Measurements from ENCODE around the gene GYS2.

DNA sequence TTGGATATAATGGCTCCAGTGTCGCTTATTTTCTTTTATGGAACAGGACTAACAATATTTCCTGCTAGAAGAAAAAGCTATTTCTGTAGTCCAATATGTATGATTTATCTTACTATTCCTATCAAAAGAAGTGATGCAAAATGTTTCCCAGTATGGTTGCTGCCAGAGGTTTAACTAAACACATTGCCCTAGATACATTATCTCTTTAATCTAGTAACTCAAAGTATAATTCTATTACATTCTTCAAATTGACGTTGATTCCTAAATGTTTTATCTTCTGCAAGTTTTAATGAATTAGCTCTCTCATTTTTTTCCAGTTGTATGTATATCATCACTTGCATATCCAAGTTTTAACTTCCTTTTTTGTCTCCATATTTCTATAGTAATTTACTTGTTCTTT lies 28.2 kb downstream of the GYS2 start:
- TF ChIP-seq, protein P1, sequence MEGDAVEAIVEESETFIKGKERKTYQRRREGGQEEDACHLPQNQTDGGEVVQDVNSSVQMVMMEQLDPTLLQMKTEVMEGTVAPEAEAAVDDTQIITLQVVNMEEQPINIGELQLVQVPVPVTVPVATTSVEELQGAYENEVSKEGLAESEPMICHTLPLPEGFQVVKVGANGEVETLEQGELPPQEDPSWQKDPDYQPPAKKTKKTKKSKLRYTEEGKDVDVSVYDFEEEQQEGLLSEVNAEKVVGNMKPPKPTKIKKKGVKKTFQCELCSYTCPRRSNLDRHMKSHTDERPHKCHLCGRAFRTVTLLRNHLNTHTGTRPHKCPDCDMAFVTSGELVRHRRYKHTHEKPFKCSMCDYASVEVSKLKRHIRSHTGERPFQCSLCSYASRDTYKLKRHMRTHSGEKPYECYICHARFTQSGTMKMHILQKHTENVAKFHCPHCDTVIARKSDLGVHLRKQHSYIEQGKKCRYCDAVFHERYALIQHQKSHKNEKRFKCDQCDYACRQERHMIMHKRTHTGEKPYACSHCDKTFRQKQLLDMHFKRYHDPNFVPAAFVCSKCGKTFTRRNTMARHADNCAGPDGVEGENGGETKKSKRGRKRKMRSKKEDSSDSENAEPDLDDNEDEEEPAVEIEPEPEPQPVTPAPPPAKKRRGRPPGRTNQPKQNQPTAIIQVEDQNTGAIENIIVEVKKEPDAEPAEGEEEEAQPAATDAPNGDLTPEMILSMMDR (IDR thresholded peaks at IDR 0.05) = no peak
- TF ChIP-seq POLR2AphosphoS5 (IDR thresholded peaks at IDR 0.05) = no peak
- TF ChIP-seq POLR2A (IDR thresholded peaks at IDR 0.05) = no peak
- no peak for TF ChIP-seq EP300 (IDR thresholded peaks at IDR 0.05)
